C4-2B (cell line): ENCODE results near the gene ACAN.

Experiments used
- H3K27ac ChIP-seq: fragments of 450-650 bp; 2 replicates; pipeline ENCODE4 v1.5.1; 2017
- ZFX ChIP-seq: fragments of 450-650 bp; IDR thresholded peaks from 2 replicates; pipeline ENCODE4 v1.6.1; 2017
- TF ChIP-seq, protein P1 (sequence below): fragments of 450-650 bp; conservative IDR thresholded peaks from 2 replicates; pipeline ENCODE4 v1.5.1; 2017; ENCODE audit warnings: mild to moderate bottlenecking

The ACAN gene

DNA sequence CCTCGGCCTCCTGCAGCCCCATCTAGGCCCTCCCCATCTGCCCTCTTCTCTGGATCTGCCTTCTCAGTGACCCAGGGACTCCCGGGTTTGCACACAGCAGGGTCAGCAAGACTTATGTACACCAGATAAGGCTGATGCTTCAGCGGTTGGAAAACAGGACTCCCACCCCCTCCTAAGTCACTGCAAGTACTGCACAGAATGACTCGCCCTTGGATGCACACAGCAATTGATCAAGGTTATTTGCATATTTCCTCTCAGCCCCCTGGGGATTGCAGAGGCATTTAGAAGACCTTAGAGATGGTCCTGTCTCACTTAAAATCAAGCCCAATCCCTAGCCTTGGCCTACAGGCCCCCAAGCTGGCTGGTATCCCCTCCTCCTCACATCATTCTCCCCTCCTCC, 8.9 kb downstream of the ACAN start:
- H3K27ac ChIP-seq: no peak overlapping the region
- no peak for TF ChIP-seq ZFX
- TF ChIP-seq, protein P1, sequence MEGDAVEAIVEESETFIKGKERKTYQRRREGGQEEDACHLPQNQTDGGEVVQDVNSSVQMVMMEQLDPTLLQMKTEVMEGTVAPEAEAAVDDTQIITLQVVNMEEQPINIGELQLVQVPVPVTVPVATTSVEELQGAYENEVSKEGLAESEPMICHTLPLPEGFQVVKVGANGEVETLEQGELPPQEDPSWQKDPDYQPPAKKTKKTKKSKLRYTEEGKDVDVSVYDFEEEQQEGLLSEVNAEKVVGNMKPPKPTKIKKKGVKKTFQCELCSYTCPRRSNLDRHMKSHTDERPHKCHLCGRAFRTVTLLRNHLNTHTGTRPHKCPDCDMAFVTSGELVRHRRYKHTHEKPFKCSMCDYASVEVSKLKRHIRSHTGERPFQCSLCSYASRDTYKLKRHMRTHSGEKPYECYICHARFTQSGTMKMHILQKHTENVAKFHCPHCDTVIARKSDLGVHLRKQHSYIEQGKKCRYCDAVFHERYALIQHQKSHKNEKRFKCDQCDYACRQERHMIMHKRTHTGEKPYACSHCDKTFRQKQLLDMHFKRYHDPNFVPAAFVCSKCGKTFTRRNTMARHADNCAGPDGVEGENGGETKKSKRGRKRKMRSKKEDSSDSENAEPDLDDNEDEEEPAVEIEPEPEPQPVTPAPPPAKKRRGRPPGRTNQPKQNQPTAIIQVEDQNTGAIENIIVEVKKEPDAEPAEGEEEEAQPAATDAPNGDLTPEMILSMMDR: no peak

GRCh38 chr15:88813960-88814359, 10.7 kb downstream of the ACAN start:
- no peak overlapping the region for H3K27ac ChIP-seq
- no peak for TF ChIP-seq ZFX
- TF ChIP-seq, protein P1: no peak

GRCh38 chr15:88814393-88814792, 11.2 kb downstream of the ACAN start:
- TF ChIP-seq ZFX: no peak
- TF ChIP-seq, protein P1: no peak
- H3K27ac ChIP-seq: no peak overlapping the region

GRCh38 chr15:88818920-88819319, 15.7 kb downstream of the ACAN start:
- no peak overlapping the region for H3K27ac ChIP-seq
- TF ChIP-seq ZFX: no peak
- TF ChIP-seq, protein P1: no peak

DNA sequence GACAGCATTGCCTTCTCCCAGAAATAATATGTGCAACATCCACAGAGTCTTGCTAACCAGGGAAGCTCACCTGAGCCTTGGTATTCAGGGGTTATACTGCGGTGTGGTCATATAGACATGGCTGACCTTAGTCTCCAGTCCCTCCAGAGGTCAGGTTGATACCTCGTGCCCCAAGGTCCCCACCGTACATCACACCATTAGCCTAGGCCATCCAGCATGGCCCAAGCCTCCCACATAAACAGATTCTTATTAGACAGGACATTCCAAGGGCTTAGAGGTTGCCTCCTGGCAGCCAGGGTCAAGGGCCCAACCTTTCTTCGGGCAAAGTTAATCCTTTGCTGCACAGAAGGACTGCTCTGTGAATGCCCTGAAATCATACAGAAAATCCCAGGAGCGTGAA, 18.8 kb downstream of the ACAN start:
- no peak for TF ChIP-seq ZFX
- TF ChIP-seq, protein P1: no peak

DNA sequence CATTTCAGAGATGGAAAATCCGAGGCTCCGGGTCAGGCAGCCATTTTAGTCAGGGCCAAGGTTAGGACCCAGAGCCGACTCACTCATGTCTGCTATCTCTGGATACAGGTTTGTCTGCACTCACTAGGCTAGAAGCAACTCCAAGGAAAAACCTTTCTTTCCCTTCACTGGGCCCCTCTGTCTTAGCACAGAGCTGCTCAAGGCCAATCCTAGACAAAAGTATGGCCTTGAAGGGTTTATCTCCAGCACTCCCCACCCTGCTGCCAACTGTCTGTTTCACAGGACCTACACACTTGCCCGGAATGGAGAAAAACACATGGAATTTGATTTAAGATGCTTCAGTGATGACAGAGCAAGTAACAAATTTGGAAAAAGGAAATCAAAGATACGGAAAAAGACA, 25.6 kb downstream of the ACAN start:
- H3K27ac ChIP-seq: no peak overlapping the region
- TF ChIP-seq, protein P1: no peak
- TF ChIP-seq ZFX: no peak

More for the DNA sequence above, 18.8 kb downstream of the ACAN start:
- no peak overlapping the region for H3K27ac ChIP-seq

DNA sequence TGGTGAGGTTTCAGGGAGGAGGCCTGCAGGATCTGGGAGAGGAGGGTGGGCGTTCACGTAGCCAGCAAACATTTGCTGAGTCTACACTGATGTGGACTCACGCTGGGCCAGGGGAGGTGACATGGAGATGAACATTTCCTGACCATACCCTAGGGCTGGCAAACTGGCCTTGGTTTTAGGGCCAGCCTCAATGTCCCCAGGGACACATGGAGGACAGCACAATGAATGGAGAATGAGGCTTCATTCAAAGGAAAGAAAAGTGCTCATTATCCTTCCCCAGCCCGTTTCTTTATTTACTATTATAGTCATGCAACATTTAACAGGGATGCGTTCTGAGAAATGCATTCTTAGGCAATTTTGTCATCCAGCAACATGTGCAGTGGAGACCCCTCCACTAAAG, 26.8 kb downstream of the ACAN start:
- no peak for TF ChIP-seq ZFX
- TF ChIP-seq, protein P1: no peak

More for the DNA sequence above, 26.8 kb downstream of the ACAN start:
- no peak overlapping the region for H3K27ac ChIP-seq
